ENCODE results near the gene ISYNA1. TPM values are rescaled to one million over a fixed set of nuclear protein-coding genes. Genes with fewer than 3 reads are reported as not detected.

ISYNA1 gene
- total RNA-seq, 1 donor: 48.4 TPM

- TF ChIP-seq CTCF (IDR thresholded peaks at IDR 0.05; ENCODE audit: insufficient read depth, low read depth, low read length): no peak
- no peak for DNase-seq (ENCODE audit: low read depth)
- no peak overlapping the region for H3K4me3 ChIP-seq (ENCODE audit: low read depth, low read length)
Observed at GRCh38 chr19:18431351-18432197, 6.4 kb downstream of the ISYNA1 start.

GRCh38 chr19:18430417-18431144 is 7.4 kb downstream of the ISYNA1 start:
- TF ChIP-seq CTCF (IDR thresholded peaks at IDR 0.05; ENCODE audit: insufficient read depth, low read depth, low read length): no peak
- DNase-seq (ENCODE audit: low read depth): no peak
- no peak overlapping the region for H3K4me3 ChIP-seq (ENCODE audit: low read depth, low read length)

GRCh38 chr19:18429717-18430416 is 8.1 kb downstream of the ISYNA1 start:
- no peak for DNase-seq (ENCODE audit: low read depth)
- H3K4me3 ChIP-seq (ENCODE audit: low read depth, low read length): no peak overlapping the region
- no peak for TF ChIP-seq CTCF (IDR thresholded peaks at IDR 0.05; ENCODE audit: insufficient read depth, low read depth, low read length)

GRCh38 chr19:18428787-18429674 is 8.9 kb downstream of the ISYNA1 start:
- TF ChIP-seq CTCF (IDR thresholded peaks at IDR 0.05; ENCODE audit: insufficient read depth, low read depth, low read length): peak; percentile 12
- peak overlapping the region; percentile 47 for H3K4me3 ChIP-seq (ENCODE audit: low read depth, low read length)
- DNase-seq (ENCODE audit: low read depth): peak; percentile 84

GRCh38 chr19:18428173-18428786 is 9.7 kb downstream of the ISYNA1 start:
- DNase-seq (ENCODE audit: low read depth): no peak
- TF ChIP-seq CTCF (IDR thresholded peaks at IDR 0.05; ENCODE audit: insufficient read depth, low read depth, low read length): no peak
- H3K4me3 ChIP-seq (ENCODE audit: low read depth, low read length): no peak overlapping the region

DNA sequence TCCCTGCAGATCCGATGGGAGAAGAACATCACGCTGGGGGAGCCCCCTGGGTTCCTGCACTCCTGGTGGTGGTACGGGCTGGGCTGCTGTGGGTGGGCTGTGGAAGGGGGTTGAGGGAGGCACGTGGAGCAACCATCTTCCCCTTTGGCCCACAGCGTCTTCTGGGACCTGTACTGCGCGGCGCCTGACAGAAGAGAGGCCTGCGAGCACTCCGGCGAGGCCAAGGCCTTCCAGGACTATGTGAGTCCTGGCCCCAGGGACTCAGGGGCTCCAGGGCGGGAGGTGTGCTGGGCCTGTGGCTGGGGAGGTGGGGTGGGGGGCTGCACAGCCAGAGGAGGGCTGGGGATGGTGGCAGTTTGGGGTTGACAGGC is 10.2 kb downstream of the ISYNA1 start:
- TF ChIP-seq CTCF (IDR thresholded peaks at IDR 0.05; ENCODE audit: insufficient read depth, low read depth, low read length): no peak
- DNase-seq (ENCODE audit: low read depth): no peak
- no peak overlapping the region for H3K4me3 ChIP-seq (ENCODE audit: low read depth, low read length)
